HFFc6 (cell line): Measurements from ENCODE around the gene CD247. TPM values are rescaled to one million over a fixed set of nuclear protein-coding genes. Genes with fewer than 3 reads are reported as not detected.
A peak's percentile ranks its signal among the peaks of the same experiment; 100 is the strongest.

Experiments
- DNase-seq: peaks from one replicate; pipeline ENCODE4 v3.0.0-alpha.2; 2018
- H3K27ac Mint-ChIP-seq: 2 replicates; pipeline ENCODE4 v1.8.0; 2020; ENCODE audit warnings: mild to moderate bottlenecking, mixed read lengths
- H3K27me3 Mint-ChIP-seq: 2 replicates; pipeline ENCODE4 v1.8.0; 2021; ENCODE audit warnings: mild to moderate bottlenecking, moderate library complexity, mixed read lengths; ENCODE audit not compliant: insufficient read depth
- H3K36me3 Mint-ChIP-seq: 2 replicates; pipeline ENCODE4 v1.8.0; 2021; ENCODE audit warnings: low read depth, mixed read lengths
- H3K4me1 Mint-ChIP-seq: 2 replicates; pipeline ENCODE4 v1.8.0; 2020; ENCODE audit warnings: low read depth, mixed read lengths
- H3K4me3 Mint-ChIP-seq: 2 replicates; pipeline ENCODE4 v1.8.0; 2020; ENCODE audit warnings: mild to moderate bottlenecking, moderate library complexity, mixed read lengths
- H3K9me3 Mint-ChIP-seq: 2 replicates; pipeline ENCODE4 v1.8.0; 2020; ENCODE audit warnings: mild to moderate bottlenecking, mixed read lengths
- CTCF ChIP-seq: fragments of 200-600 bp; sonication (generic); IDR thresholded peaks from 2 replicates; pipeline ENCODE4 v1.5.0; 2021; ENCODE audit warnings: antibody characterized with exemption, mild to moderate bottlenecking
- total RNA-seq, 6 experiments: library from RNA; stranded (reverse); fragmentation: NEBNext Ultra II Directional; extraction: Animal tissue kit (Norgen Biotek cat#: 25700); gene quantifications; 2 replicates in 1 of 6; 3 replicates in 5 of 6; pipeline ENCODE4 v1.2.3, GENCODE V29; 2021

Gene CD247
- total RNA-seq, 6 experiments from 2014 or later = not detected

GRCh38 chr1:167520711-167521206 lies 2.4 kb upstream of the CD247 start:
- H3K27ac Mint-ChIP-seq = no peak overlapping the region
- H3K36me3 Mint-ChIP-seq = no peaks in the 10 kb centered on the region
- H3K9me3 Mint-ChIP-seq = no peaks in the 10 kb centered on the region
- DNase-seq = no peak
- no peak for TF ChIP-seq CTCF
- H3K4me3 Mint-ChIP-seq = no peak overlapping the region
- peaks cover 19% of the 10 kb centered on the region; the same call in 1 of the 2 replicates for H3K4me1 Mint-ChIP-seq
- peaks cover 12% of the 10 kb centered on the region for H3K27me3 Mint-ChIP-seq

- H3K27ac Mint-ChIP-seq = no peak overlapping the region; the same call in 1 of the 2 replicates
- DNase-seq = peak; percentile 3
- peak overlapping the region; percentile 50; the same call in 1 of the 2 replicates for H3K4me3 Mint-ChIP-seq
- peaks cover 11% of the 10 kb centered on the region for H3K27me3 Mint-ChIP-seq
- H3K9me3 Mint-ChIP-seq = no peaks in the 10 kb centered on the region
- peaks cover 18% of the 10 kb centered on the region; the same call in 1 of the 2 replicates for H3K4me1 Mint-ChIP-seq
- no peaks in the 10 kb centered on the region for H3K36me3 Mint-ChIP-seq
- no peak for TF ChIP-seq CTCF
These were observed 596 bp downstream of the CD247 start for GRCh38 chr1:167517535-167518330.

GRCh38 chr1:167516404-167517388 lies 1.6 kb downstream of the CD247 start:
- Mint-ChIP-seq H3K27me3 (peaks cover 11% of the 10 kb centered on the region), H3K4me1 (peaks cover 8% of the 10 kb centered on the region; the same call in 1 of the 2 replicates)

GRCh38 chr1:167515893-167516321 lies 2.4 kb downstream of the CD247 start:
- Mint-ChIP-seq H3K27me3 (peaks cover 15% of the 10 kb centered on the region), H3K27ac (no peak overlapping the region), H3K9me3 (no peaks in the 10 kb centered on the region), H3K36me3 (no peaks in the 10 kb centered on the region), H3K4me3 (no peak overlapping the region), H3K4me1 (peaks cover 5% of the 10 kb centered on the region; the same call in 1 of the 2 replicates)
- TF ChIP-seq CTCF = no peak
- no peak for DNase-seq

More at GRCh38 chr1:167516404-167517388, 1.6 kb downstream of the CD247 start:
- no peaks in the 10 kb centered on the region for H3K9me3 Mint-ChIP-seq
- DNase-seq = no peak
- H3K4me3 Mint-ChIP-seq = peak overlapping the region; percentile 50; the same call in 1 of the 2 replicates
- no peaks in the 10 kb centered on the region for H3K36me3 Mint-ChIP-seq
- no peak overlapping the region; the same call in 1 of the 2 replicates for H3K27ac Mint-ChIP-seq
- no peak for TF ChIP-seq CTCF

GRCh38 chr1:167515461-167515860 lies 2.9 kb downstream of the CD247 start:
- no peak for DNase-seq
- no peak for TF ChIP-seq CTCF
- Mint-ChIP-seq H3K36me3 (no peaks in the 10 kb centered on the region), H3K4me3 (no peak overlapping the region), H3K27ac (no peak overlapping the region), H3K9me3 (no peaks in the 10 kb centered on the region), H3K27me3 (peaks cover 20% of the 10 kb centered on the region), H3K4me1 (peaks cover 5% of the 10 kb centered on the region; the same call in 1 of the 2 replicates)
